GM19395 (cell line): Measurements from ENCODE around the gene C12orf56.

Experiments
- ATAC-seq: cut with Tn5 transposase; IDR thresholded peaks from one replicate; pipeline ENCODE4 v1.9.1; 2021; ENCODE audit warnings: mild to moderate bottlenecking, moderate library complexity; ENCODE audit not compliant: unreplicated experiment

Gene C12orf56

GRCh38 chr12:64390275-64390851 is at the start of gene C12orf56:
Gene C12orf56 (minus strand): TSS chr12:64390758. CDS start chr12:64390565, 193 bp downstream.
- no peak for ATAC-seq

DNA sequence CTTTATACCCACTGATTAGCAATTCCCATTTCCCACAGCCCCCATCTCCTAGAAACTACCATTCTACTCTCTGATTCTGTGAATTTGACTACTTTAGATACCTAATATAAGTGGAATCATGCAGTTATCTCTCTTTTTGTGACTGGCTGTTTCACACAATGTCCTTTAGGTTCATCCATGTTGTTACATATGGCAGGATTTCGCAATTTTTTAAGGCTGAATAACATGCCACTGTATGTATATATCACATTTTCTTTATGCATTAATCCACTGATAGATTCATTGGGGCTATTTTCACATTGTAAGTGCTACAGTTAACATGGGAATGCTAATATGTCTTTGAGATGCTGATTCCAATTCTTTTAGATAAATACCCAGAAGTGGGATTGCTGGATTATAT is 49.5 kb upstream of the C12orf56 start:
- no peak for ATAC-seq

DNA sequence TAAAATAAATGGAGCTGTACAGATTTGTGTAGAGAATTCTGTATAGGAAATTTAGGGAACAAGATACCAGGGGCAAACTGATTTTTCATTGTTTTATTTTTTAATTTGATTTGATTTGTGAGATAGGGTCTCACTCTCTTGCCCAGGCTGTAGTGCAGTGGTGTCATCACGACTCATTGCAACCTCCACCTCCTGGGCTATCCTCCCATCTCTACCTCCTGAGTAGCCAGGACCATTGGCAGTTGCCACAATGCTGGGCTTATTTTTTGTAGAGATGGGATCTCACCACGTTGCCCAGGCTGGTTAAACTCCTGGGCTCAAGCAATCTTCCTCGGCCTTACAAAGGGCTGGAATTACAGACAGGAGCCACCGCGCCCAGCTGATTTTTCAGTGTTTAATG is 43.4 kb upstream of the C12orf56 start:
- ATAC-seq, result no peak

- ATAC-seq, result no peak
Observed at GRCh38 chr12:64431791-64432190, 41.2 kb upstream of the C12orf56 start.

DNA sequence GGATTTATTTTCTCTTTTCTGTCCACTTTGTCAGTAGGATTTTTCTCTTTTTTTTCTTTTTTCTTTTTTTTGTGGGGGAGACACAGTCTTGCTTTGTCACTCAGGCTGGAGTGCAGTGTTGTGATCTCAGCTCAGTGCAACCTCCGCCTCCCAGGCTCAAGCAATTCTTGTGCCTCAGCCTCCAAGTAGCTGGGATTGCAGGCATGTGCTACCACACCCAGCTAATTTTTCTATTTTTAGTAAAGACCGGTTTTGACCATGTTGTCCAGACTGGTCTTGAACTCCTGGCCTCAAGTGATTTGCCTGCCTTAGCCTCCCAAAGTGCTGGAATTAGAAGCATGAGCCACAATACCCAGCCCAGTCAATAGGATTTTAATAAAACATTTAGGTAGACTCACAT is 40.3 kb upstream of the C12orf56 start:
- ATAC-seq, result no peak

- ATAC-seq, result no peak
Observed at GRCh38 chr12:64428956-64429355, 38.4 kb upstream of the C12orf56 start.

- ATAC-seq, result no peak
Observed at GRCh38 chr12:64427988-64428387, 37.4 kb upstream of the C12orf56 start.

DNA sequence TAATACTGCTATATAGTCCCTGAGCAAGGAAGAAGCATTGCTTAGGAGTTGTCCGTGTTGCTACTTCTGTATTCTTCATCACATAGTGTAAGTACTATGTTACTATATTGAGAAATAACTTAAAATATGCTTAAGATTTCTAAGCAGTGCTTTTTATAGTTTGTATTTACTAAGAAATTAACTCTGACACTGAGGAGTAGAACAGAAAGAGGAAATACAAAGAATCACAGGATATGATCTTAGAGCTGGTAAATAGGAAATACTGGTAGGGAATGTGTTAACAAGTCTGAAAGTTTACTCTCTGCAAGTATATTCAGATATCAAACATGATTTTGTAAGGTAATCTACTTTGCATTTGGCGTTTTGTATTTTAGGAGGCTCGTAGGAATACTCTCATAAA is 29.1 kb upstream of the C12orf56 start:
- ATAC-seq, result no peak

GRCh38 chr12:64418209-64418608 is 27.7 kb upstream of the C12orf56 start:
- ATAC-seq, result no peak

GRCh38 chr12:64413884-64414283 is 23.3 kb upstream of the C12orf56 start:
- ATAC-seq, result no peak

- no peak for ATAC-seq
Observed at GRCh38 chr12:64412459-64412858, 21.9 kb upstream of the C12orf56 start.

DNA sequence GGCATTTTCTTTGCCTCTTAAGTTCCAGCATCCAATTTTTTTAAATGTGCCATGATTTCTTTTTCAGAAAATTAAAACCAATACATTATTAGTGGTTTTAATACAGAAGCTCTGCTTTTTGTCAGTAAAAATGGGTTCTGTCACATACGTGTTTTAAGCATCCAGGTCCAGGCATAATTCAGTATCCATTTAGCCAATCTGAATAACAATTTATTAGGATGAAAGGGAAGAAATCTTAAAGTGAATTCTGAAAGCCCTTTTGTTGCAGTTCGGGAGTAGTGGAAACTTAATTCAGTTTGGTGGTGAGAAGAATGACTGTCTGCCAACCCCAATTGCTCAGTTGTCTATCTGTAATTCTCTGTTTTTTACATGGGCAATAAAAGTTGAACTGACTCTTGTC is 20.9 kb upstream of the C12orf56 start:
- no peak for ATAC-seq

DNA sequence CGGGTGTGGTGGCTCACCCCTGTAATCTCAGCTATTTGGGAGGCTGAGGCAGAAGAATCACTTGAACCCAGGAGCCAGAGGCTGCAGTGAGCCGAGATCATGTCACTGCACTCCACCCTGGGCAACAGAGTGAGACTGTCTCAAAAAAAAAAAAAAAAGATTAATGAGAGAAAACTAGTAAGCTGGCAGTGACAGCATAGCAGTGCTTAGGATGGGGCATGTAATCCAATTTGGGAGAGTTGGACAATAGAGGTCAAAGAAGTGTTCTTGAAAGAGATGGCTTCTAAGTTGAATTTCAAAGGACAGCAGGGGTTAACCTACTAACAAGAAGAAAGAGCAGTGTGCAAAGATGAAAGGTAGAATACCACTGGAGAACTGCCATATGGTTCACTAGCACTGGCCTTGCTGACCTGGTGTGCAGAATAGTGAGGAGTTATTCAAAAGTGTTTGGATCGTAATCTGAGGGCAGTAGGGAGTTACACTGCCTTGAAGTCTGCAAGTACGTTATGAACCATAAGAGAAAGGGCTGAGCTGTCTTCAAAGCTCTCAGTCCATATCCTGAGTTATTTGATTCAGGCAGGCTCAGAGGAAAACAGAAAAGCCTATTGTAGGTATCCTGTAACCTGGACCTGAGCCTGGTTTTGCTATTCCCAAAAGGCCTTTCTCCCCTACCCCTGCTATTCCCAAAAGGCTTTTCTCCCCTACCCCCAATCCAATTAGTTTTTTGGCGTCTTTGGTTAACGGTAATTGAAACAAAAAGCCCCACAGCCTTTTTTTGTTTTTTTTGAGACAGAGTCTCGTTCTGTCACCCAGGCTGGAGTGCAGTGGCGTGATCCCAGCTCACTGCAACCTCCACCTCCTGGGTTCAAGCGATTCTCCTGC is 17.0 kb upstream of the C12orf56 start:
- ATAC-seq, result no peak

DNA sequence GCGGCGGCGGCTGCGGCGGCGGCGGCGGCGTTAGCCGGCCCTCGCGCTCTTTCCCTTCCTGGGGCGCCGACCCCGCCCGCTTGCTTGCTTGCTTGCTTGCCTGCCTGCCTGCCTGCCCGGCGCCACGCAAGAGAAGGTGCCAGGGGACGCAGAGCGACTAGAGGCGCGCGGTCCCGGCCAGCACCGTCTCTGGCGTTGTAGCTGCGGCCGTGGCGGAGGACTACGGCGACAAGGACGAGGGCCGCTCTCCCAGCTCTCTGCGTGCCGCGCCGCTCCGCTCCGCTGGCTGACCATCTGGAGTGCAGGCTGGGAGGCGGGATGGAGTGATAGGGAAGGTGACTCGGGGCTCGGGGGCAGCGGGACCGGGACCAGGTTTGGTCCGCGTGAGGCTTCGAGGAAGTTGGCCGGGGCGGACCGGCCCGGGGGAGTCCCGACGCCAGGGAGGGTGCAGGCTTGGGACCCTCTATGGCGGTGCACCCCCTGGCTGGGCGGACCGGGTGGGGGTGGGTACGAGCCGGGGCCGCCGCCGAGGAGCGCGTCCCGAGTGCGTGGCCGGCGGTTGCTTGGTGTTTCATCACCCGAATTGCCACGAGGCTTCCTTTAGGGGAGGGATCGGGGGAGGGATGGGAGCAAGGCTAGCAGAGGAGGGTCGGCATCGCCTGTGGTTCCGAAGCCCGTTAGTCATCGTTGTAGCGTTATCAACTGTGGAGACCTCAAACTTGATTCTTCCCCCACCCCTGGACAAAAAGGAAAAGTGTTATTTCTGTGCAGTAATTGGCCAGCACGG is 14.1 kb upstream of the C12orf56 start:
- ATAC-seq, result peak; percentile 57

GRCh38 chr12:64403707-64404469 is 13.3 kb upstream of the C12orf56 start, which contains the start of gene XPOT:
Gene XPOT (plus strand): TSS chr12:64404392. CDS start chr12:64410036, 5,644 bp downstream.
- peak; percentile 94 for ATAC-seq

DNA sequence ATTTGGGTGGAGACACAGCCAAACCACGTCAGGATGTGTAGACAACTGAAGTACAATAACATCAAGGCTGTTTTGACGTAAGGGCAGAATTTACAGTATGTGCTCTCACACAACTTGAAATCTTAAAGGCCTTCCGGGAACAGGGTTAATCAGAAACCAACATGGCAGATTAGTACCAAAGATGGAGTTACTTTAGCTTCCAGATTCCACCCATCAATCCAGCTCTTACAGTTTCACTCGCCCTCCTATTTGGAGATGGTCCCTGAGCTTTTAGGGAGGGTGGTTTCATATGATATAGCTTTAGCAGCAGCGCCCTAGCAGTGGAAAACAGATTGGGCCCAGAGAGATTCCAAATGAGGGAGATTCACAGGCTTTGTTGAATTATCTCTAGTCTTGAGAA is 11.6 kb upstream of the C12orf56 start:
- ATAC-seq, result no peak

GRCh38 chr12:64400041-64400440 is 9.5 kb upstream of the C12orf56 start:
- ATAC-seq, result no peak

DNA sequence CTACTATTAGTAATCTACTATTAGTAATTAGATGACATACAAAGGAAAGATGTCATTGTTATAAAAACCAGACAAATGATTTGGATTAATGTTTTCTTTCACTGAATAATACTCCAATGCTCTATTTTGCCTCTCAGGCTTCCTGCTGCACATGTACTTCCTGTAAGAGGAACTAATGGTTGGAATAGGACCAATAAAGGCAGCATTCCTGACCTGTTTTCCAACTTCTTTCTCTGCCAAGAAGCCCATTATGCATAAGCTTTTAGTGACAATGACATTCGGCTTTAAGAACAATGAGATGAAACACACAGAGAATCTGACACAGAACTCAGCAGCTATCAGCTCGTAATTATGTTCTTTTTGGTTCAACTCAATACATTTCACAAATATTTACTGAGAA is 5.2 kb upstream of the C12orf56 start:
- no peak for ATAC-seq

DNA sequence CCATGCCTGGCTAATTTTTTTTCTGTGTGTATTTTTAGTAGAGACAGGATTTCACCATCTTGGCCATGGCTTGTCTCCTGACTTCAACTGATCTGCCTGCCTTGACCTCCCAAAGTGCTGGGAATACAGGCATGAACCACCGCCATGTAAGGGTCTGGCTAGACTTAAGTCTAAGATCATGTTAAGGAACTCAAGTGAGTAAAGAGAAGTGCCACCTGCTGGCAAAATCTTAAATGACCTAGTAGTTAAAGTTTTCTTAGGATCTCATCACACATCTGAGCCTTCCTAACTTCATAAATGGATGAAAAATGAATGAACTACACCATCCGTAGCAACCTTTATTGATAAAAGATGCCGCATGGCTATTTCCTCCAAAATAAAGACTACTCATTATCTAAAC is 1.7 kb upstream of the C12orf56 start:
- no peak for ATAC-seq

DNA sequence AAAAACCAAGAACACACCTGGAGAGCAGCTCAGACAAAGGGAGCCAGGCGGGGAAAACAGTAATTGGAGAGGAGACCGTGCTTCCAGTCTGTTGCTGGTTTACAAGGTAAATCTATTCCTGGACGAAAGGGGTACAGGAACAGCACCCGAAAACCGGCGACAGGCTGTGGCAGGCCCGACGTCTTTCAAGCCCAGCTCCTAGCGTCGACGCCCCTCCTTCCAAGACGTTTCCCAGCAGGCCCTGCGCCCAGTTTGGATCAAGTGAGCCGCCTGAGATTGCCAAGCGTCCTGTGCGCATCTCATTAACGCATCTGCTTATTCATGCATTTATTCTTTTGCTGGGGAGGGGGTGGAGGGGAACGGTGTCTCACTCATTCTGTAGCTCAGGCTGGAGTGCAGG is 1.4 kb downstream of the C12orf56 start:
- ATAC-seq, result no peak
